GM18858 (cell line): ENCODE data around the gene PKHD1.

Source experiments
- ATAC-seq: cut with Tn5 transposase; IDR thresholded peaks from one replicate; pipeline ENCODE4 v1.9.1; 2021; ENCODE audit not compliant: unreplicated experiment

Gene PKHD1

GRCh38 chr6:51818520-51819022, 268.8 kb downstream of the PKHD1 start:
- no peak for ATAC-seq

GRCh38 chr6:51817832-51818231, 269.6 kb downstream of the PKHD1 start:
- no peak for ATAC-seq

GRCh38 chr6:51814418-51814817, 273.0 kb downstream of the PKHD1 start:
- peak; percentile 62 for ATAC-seq

- no peak for ATAC-seq
These were observed 273.5 kb downstream of the PKHD1 start for GRCh38 chr6:51813904-51814303.

- no peak for ATAC-seq
These were observed 275.2 kb downstream of the PKHD1 start for GRCh38 chr6:51812231-51812630.

- ATAC-seq = peak; percentile 98
These were observed 281.9 kb downstream of the PKHD1 start for GRCh38 chr6:51805517-51805916.

GRCh38 chr6:51800603-51801002, 286.8 kb downstream of the PKHD1 start:
- ATAC-seq = no peak

- ATAC-seq = no peak
These were observed 294.0 kb downstream of the PKHD1 start for GRCh38 chr6:51793393-51793792.

- no peak for ATAC-seq
These were observed 295.0 kb downstream of the PKHD1 start for GRCh38 chr6:51792273-51793030.

GRCh38 chr6:51790946-51791345, 296.5 kb downstream of the PKHD1 start:
- no peak for ATAC-seq

GRCh38 chr6:51788121-51788520, 299.3 kb downstream of the PKHD1 start:
- no peak for ATAC-seq

- no peak for ATAC-seq
These were observed 308.7 kb downstream of the PKHD1 start for GRCh38 chr6:51778666-51779065.

- ATAC-seq = no peak
These were observed 309.8 kb downstream of the PKHD1 start for GRCh38 chr6:51777618-51778017.

- ATAC-seq = no peak
These were observed 311.2 kb downstream of the PKHD1 start for GRCh38 chr6:51775942-51776860.

- no peak for ATAC-seq
These were observed 319.3 kb downstream of the PKHD1 start for GRCh38 chr6:51768087-51768486.

- no peak for ATAC-seq
These were observed 322.2 kb downstream of the PKHD1 start for GRCh38 chr6:51765230-51765629.

GRCh38 chr6:51753635-51754034, 333.8 kb downstream of the PKHD1 start:
- ATAC-seq = no peak

- ATAC-seq = no peak
These were observed 343.4 kb downstream of the PKHD1 start for GRCh38 chr6:51743999-51744398.

- no peak for ATAC-seq
These were observed 346.8 kb downstream of the PKHD1 start for GRCh38 chr6:51740658-51741057.

GRCh38 chr6:51738614-51739013, 348.8 kb downstream of the PKHD1 start:
- ATAC-seq = no peak

GRCh38 chr6:51737580-51738360, 349.6 kb downstream of the PKHD1 start:
- no peak for ATAC-seq
